ENCODE results near the gene ZNRD2. TPM values are rescaled to one million over a fixed set of nuclear protein-coding genes. Genes with fewer than 3 reads are reported as not detected.

The ZNRD2 gene
- total RNA-seq, 2 experiments from 2014 or later, result 50.7 to 56.4 TPM

GRCh38 chr11:65528819-65529350 lies 41.4 kb upstream of the ZNRD2 start:
- ATAC-seq (no peak), DNase-seq (no peak)
- intact Hi-C loops (cut with DNase I, micrococcal nuclease), result no loop called here
- Mint-ChIP-seq H3K27me3 (no peaks in the 10 kb centered on the region), H3K4me1 (peaks cover 30% of the 10 kb centered on the region), H3K4me3 (no peak overlapping the region), H3K36me3 (ENCODE audit: low read depth) (peaks cover 33% of the 10 kb centered on the region), H3K9me3 (ENCODE audit: low read depth) (no peaks in the 10 kb centered on the region), H3K27ac (no peak overlapping the region)
- ChIA-PET POLR2A (interaction anchor here (0.5 kb wide), 1 partner anchor 261 kb away, joined by 5 read pairs; no protein-coding TSS in a partner anchor), CTCF (interaction anchor here (0.6 to 1.1 kb wide), 3 partner anchors 8 to 42 kb away, joined by 3 to 4 read pairs (median 4); no protein-coding TSS in a partner anchor)

- no peak overlapping the region for H3K4me3 Mint-ChIP-seq
- ChIA-PET POLR2A (interaction anchor here (0.6 kb wide), 1 partner anchor 38 kb away, joined by 4 read pairs; no protein-coding TSS in a partner anchor), CTCF (interaction anchor here (0.5 to 2.0 kb wide), 9 partner anchors 9 to 537 kb away, joined by 3 to 4 read pairs (median 3); no protein-coding TSS in a partner anchor)
- intact Hi-C loops (cut with DNase I, micrococcal nuclease), result no loop called here
- no peaks in the 10 kb centered on the region for H3K9me3 Mint-ChIP-seq (ENCODE audit: low read depth)
- H3K27me3 Mint-ChIP-seq, result no peaks in the 10 kb centered on the region
- H3K36me3 Mint-ChIP-seq (ENCODE audit: low read depth), result peaks cover 33% of the 10 kb centered on the region
- no peak for ATAC-seq
- DNase-seq, result no peak
- H3K27ac Mint-ChIP-seq, result peak overlapping the region; percentile 26
- peaks cover 22% of the 10 kb centered on the region for H3K4me1 Mint-ChIP-seq
These were observed 40.7 kb upstream of the ZNRD2 start for GRCh38 chr11:65529475-65530156.

GRCh38 chr11:65530157-65530496 lies 40.1 kb upstream of the ZNRD2 start:
- no peak overlapping the region for H3K4me3 Mint-ChIP-seq
- CTCF ChIA-PET, result interaction anchor here (0.5 to 2.0 kb wide), 7 partner anchors 8 to 536 kb away, joined by 3 to 4 read pairs (median 3); no protein-coding TSS in a partner anchor
- H3K9me3 Mint-ChIP-seq (ENCODE audit: low read depth), result no peaks in the 10 kb centered on the region
- H3K27me3 Mint-ChIP-seq, result no peaks in the 10 kb centered on the region
- peak; percentile 54 for DNase-seq
- H3K27ac Mint-ChIP-seq, result no peak overlapping the region
- intact Hi-C loops (cut with DNase I, micrococcal nuclease), result no loop called here
- ATAC-seq, result peak; percentile 72
- H3K36me3 Mint-ChIP-seq (ENCODE audit: low read depth), result peaks cover 33% of the 10 kb centered on the region
- POLR2A ChIA-PET, result interaction anchor here (1.2 kb wide), 1 partner anchor 114 kb away, joined by 3 read pairs; no protein-coding TSS in a partner anchor
- peaks cover 22% of the 10 kb centered on the region for H3K4me1 Mint-ChIP-seq

- POLR2A ChIA-PET, result interaction anchor here (1.1 kb wide), 1 partner anchor 107 kb away, joined by 4 read pairs; no protein-coding TSS in a partner anchor
- CTCF ChIA-PET, result no interaction called here
- no peaks in the 10 kb centered on the region for H3K9me3 Mint-ChIP-seq (ENCODE audit: low read depth)
- ATAC-seq (no peak), DNase-seq (no peak)
- intact Hi-C loops (cut with DNase I, micrococcal nuclease), result no loop called here
- no peaks in the 10 kb centered on the region for H3K27me3 Mint-ChIP-seq
- H3K36me3 Mint-ChIP-seq (ENCODE audit: low read depth), result peaks cover 24% of the 10 kb centered on the region
- no peak overlapping the region for H3K27ac Mint-ChIP-seq
- peaks cover 7% of the 10 kb centered on the region for H3K4me1 Mint-ChIP-seq
- H3K4me3 Mint-ChIP-seq, result no peak overlapping the region
These were observed 37.8 kb upstream of the ZNRD2 start for GRCh38 chr11:65532388-65533064.

GRCh38 chr11:65535102-65535501 lies 35.2 kb upstream of the ZNRD2 start:
- H3K9me3 Mint-ChIP-seq (ENCODE audit: low read depth), result no peaks in the 10 kb centered on the region
- no peaks in the 10 kb centered on the region for H3K27me3 Mint-ChIP-seq
- no peak overlapping the region for H3K4me3 Mint-ChIP-seq
- ChIA-PET CTCF (no interaction called here), POLR2A (interaction anchor here (0.5 to 0.6 kb wide), 2 partner anchors 52 to 148 kb away, joined by 3 read pairs; no protein-coding TSS in a partner anchor)
- peaks cover 24% of the 10 kb centered on the region for H3K36me3 Mint-ChIP-seq (ENCODE audit: low read depth)
- peak overlapping the region; percentile 2 for H3K27ac Mint-ChIP-seq
- ATAC-seq, result no peak
- intact Hi-C loops (cut with DNase I, micrococcal nuclease), result no loop called here
- DNase-seq, result no peak
- no peaks in the 10 kb centered on the region for H3K4me1 Mint-ChIP-seq

GRCh38 chr11:65536412-65537295 lies 33.6 kb upstream of the ZNRD2 start:
- Mint-ChIP-seq H3K27me3 (no peaks in the 10 kb centered on the region), H3K36me3 (ENCODE audit: low read depth) (peaks cover 17% of the 10 kb centered on the region), H3K27ac (no peak overlapping the region), H3K4me3 (no peak overlapping the region), H3K9me3 (ENCODE audit: low read depth) (no peaks in the 10 kb centered on the region), H3K4me1 (peaks cover 6% of the 10 kb centered on the region)
- DNase-seq (no peak), ATAC-seq (no peak)
- intact Hi-C loops (cut with DNase I, micrococcal nuclease), result no loop called here
- CTCF ChIA-PET, result interaction anchor here (0.6 to 1.3 kb wide), 4 partner anchors 9 to 220 kb away, joined by 3 to 4 read pairs (median 3); no protein-coding TSS in a partner anchor
- POLR2A ChIA-PET, result interaction anchor here (0.5 to 0.9 kb wide), 4 partner anchors 37 to 316 kb away, joined by 3 read pairs; no protein-coding TSS in a partner anchor

- peaks cover 13% of the 10 kb centered on the region for H3K36me3 Mint-ChIP-seq (ENCODE audit: low read depth)
- H3K27me3 Mint-ChIP-seq, result no peaks in the 10 kb centered on the region
- H3K27ac Mint-ChIP-seq, result no peak overlapping the region
- H3K4me3 Mint-ChIP-seq, result no peak overlapping the region
- CTCF ChIA-PET, result interaction anchor here (0.6 to 1.0 kb wide), 3 partner anchors 111 to 221 kb away, joined by 3 read pairs; no protein-coding TSS in a partner anchor
- DNase-seq (no peak), ATAC-seq (no peak)
- no peaks in the 10 kb centered on the region for H3K9me3 Mint-ChIP-seq (ENCODE audit: low read depth)
- peaks cover 10% of the 10 kb centered on the region for H3K4me1 Mint-ChIP-seq
- intact Hi-C loops (cut with DNase I, micrococcal nuclease), result no loop called here
- POLR2A ChIA-PET, result interaction anchor here (0.9 kb wide), 1 partner anchor 38 kb away, joined by 3 read pairs; no protein-coding TSS in a partner anchor
These were observed 33.0 kb upstream of the ZNRD2 start for GRCh38 chr11:65537296-65537597.

GRCh38 chr11:65537620-65538231 lies 32.6 kb upstream of the ZNRD2 start:
- H3K27ac Mint-ChIP-seq, result no peak overlapping the region

GRCh38 chr11:65538232-65538914 lies 31.9 kb upstream of the ZNRD2 start:
- ATAC-seq (no peak), DNase-seq (no peak)
- intact Hi-C loops (cut with DNase I, micrococcal nuclease), result no loop called here
- Mint-ChIP-seq H3K36me3 (ENCODE audit: low read depth) (peaks cover 13% of the 10 kb centered on the region), H3K27ac (no peak overlapping the region), H3K4me1 (peaks cover 10% of the 10 kb centered on the region), H3K9me3 (ENCODE audit: low read depth) (no peaks in the 10 kb centered on the region), H3K4me3 (peak overlapping the region; percentile 17), H3K27me3 (no peaks in the 10 kb centered on the region)
- CTCF ChIA-PET, result interaction anchor here (0.6 to 4.9 kb wide), 4 partner anchors 8 to 153 kb away, joined by 3 to 49 read pairs (median 4); no protein-coding TSS in a partner anchor
- POLR2A ChIA-PET, result interaction anchor here (0.6 to 0.7 kb wide), 3 partner anchors 13 to 420 kb away, joined by 3 read pairs; no protein-coding TSS in a partner anchor

More at GRCh38 chr11:65537620-65538231, 32.6 kb upstream of the ZNRD2 start:
- no peaks in the 10 kb centered on the region for H3K27me3 Mint-ChIP-seq
- peaks cover 15% of the 10 kb centered on the region for H3K36me3 Mint-ChIP-seq (ENCODE audit: low read depth)
- H3K4me3 Mint-ChIP-seq, result no peak overlapping the region
- intact Hi-C loops (cut with DNase I, micrococcal nuclease), result no loop called here
- POLR2A ChIA-PET, result interaction anchor here (0.6 kb wide), 1 partner anchor 420 kb away, joined by 3 read pairs; no protein-coding TSS in a partner anchor
- CTCF ChIA-PET, result interaction anchor here (0.7 to 4.9 kb wide), 3 partner anchors 8 to 153 kb away, joined by 3 to 49 read pairs (median 3); no protein-coding TSS in a partner anchor
- DNase-seq (no peak), ATAC-seq (no peak)
- no peaks in the 10 kb centered on the region for H3K9me3 Mint-ChIP-seq (ENCODE audit: low read depth)
- H3K4me1 Mint-ChIP-seq, result peaks cover 10% of the 10 kb centered on the region

Data from activated CD4-positive, alpha-beta T cell treated with anti-CD3 and anti-CD28 coated beads for 36 hours (primary cell).